ENCODE data around the gene VPS37D. TPM values are rescaled to one million over a fixed set of nuclear protein-coding genes. Genes with fewer than 3 reads are reported as not detected.

Gene VPS37D
- total RNA-seq, 2 donors from 2014 or later = 0.92 to 1.2 TPM

DNA sequence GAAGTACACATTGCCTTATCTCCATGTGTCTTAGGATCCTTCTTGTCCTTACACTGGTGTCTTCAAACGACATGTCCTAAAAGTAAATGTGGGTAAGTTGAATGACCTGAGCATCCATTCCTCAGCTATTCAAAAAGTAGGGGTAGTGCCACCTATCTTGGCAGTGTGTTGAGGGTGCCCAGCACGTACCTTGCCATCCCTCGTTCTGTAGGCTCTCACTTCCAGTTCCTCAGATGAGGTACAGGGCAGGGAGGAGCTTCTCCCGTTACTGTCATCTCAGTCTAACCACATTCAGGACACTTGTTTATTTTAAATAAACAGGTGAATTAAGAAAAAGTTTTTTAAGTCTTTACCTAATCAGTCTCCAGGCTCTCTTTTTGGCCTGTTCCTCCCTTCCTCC, 28.7 kb downstream of the VPS37D start:
- H3K36me3 ChIP-seq = peaks cover 52% of the 10 kb centered on the region

DNA sequence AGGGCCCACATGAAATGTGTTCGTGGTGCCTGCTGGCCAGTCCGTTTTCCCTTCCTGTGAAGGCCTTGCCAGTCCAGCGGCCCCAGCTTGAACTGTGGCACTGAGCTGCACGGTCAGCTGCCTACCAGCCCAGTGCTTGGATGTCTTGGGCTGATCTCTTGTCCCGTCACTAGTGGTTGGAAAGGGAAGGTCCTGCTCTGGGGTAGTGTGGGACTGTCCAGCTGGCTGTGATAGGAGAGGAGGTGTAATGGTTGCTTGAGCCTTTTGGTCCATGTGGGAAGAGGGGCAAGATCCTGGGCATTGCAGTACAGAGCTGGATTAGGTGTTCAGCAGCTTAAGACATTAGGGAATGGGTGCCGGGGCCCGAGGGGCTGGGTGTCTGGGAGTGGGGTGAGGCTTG, 30.8 kb downstream of the VPS37D start:
- no peak for TF ChIP-seq CTCF (IDR thresholded peaks at IDR 0.05)
- Histone ChIP-seq H3K9me3 (no peaks in the 10 kb centered on the region), H3K36me3 (peaks cover 49% of the 10 kb centered on the region), H3K4me3 (no peak overlapping the region), H3K27me3 (replicated peaks; ENCODE audit: insufficient read depth) (no peaks in the 10 kb centered on the region), H3K4me1 (ENCODE audit: control insufficient read depth in 1 of 2, low read depth in 2 of 2) (no peaks in the 10 kb centered on the region), H3K27ac (no peak overlapping the region)
- DNase-seq (ENCODE audit: low spot score) (no peak), ATAC-seq (ENCODE audit: insufficient number of reproducible peaks, low FRiP score, low read depth) (no peak)

More for the DNA sequence above, 28.7 kb downstream of the VPS37D start:
- H3K4me1 ChIP-seq (ENCODE audit: control insufficient read depth in 1 of 2, low read depth in 2 of 2) = no peaks in the 10 kb centered on the region
- H3K27me3 ChIP-seq (replicated peaks; ENCODE audit: insufficient read depth) = no peaks in the 10 kb centered on the region
- no peak for TF ChIP-seq CTCF (IDR thresholded peaks at IDR 0.05)
- no peak overlapping the region for H3K4me3 ChIP-seq
- H3K9me3 ChIP-seq = no peaks in the 10 kb centered on the region
- no peak for DNase-seq (ENCODE audit: low spot score)
- ATAC-seq (ENCODE audit: insufficient number of reproducible peaks, low FRiP score, low read depth) = no peak
- H3K27ac ChIP-seq = no peak overlapping the region

DNA sequence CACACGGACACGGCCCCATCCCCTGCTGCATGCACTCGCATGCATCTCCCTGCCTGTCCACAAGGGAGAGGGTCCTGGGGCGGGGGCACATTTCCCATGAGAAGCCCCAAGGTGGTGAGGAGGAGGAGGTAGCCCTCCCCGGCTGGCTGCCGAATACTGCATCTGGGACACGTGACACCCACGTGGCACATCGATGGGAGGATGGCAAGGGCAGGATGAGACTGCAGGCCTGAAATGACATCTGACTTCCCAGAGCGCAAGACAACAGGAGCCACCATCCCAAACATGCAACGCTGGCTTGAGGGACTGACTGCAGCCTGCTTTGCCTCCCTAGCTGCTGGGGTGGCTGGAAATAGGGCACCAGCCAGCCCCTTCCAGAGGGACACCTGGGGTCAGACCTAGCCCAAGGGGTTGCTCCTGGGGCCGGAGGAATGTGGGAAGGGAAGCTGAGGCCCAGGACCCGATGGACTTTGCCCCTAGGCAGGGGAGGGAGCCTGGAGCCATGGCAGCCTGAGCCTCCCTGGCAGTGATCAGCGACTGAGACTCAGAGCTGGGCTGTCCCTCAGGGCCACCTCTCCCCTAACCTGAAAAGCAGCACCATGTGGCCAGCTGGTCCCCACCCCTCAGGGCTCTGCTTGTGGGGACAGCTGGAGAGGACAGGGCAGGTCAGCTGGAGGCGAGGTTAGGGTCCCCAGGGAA, 31.9 kb downstream of the VPS37D start:
- no peak for ATAC-seq (ENCODE audit: insufficient number of reproducible peaks, low FRiP score, low read depth)
- no peak for TF ChIP-seq CTCF (IDR thresholded peaks at IDR 0.05)
- Histone ChIP-seq H3K4me1 (ENCODE audit: control insufficient read depth in 1 of 2, low read depth in 2 of 2) (peaks cover 0 to 5% of the 10 kb centered on the region in 2 donors), H3K27me3 (replicated peaks; ENCODE audit: insufficient read depth) (no peaks in the 10 kb centered on the region), H3K27ac (no peak overlapping the region), H3K36me3 (peaks cover 40% of the 10 kb centered on the region), H3K9me3 (no peaks in the 10 kb centered on the region), H3K4me3 (no peak overlapping the region)
- DNase-seq (ENCODE audit: low spot score) = no peak

DNA sequence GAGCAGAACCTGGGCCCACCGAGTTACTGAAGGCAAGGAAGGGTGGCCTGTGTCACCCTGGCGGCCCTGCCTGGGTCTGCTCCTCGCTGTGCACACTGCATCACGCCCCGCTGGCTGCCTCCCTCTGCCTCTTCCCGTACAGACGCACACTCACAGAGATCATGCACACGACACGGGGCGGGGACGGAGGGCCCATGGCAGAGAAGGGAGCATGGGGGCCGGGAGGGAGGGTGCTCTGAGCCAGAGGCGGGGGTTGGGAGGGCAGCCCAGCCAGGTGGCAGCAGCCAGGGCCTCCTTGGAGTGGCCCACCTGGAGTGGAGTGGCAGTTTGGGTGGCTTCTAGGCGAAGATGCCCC, 32.4 kb downstream of the VPS37D start:
- no peaks in the 10 kb centered on the region for H3K9me3 ChIP-seq
- no peak overlapping the region for H3K27ac ChIP-seq
- ATAC-seq (ENCODE audit: insufficient number of reproducible peaks, low FRiP score, low read depth) = no peak
- no peaks in the 10 kb centered on the region for H3K27me3 ChIP-seq (replicated peaks; ENCODE audit: insufficient read depth)
- no peak overlapping the region for H3K4me3 ChIP-seq
- no peak for TF ChIP-seq CTCF (IDR thresholded peaks at IDR 0.05)
- DNase-seq (ENCODE audit: low spot score) = no peak
- peaks cover 0 to 11% of the 10 kb centered on the region in 2 donors for H3K4me1 ChIP-seq (ENCODE audit: control insufficient read depth in 1 of 2, low read depth in 2 of 2)
- H3K36me3 ChIP-seq = peaks cover 35% of the 10 kb centered on the region

GRCh38 chr7:73700581-73701134, 33.0 kb downstream of the VPS37D start:
- TF ChIP-seq CTCF (IDR thresholded peaks at IDR 0.05) = no peak
- Histone ChIP-seq H3K4me3 (no peak overlapping the region), H3K4me1 (ENCODE audit: control insufficient read depth in 1 of 2, low read depth in 2 of 2) (peaks cover 0 to 17% of the 10 kb centered on the region in 2 donors), H3K27me3 (replicated peaks; ENCODE audit: insufficient read depth) (no peaks in the 10 kb centered on the region), H3K27ac (no peak overlapping the region), H3K9me3 (no peaks in the 10 kb centered on the region), H3K36me3 (peaks cover 31% of the 10 kb centered on the region)
- DNase-seq (ENCODE audit: low spot score) (no peak), ATAC-seq (ENCODE audit: insufficient number of reproducible peaks, low FRiP score, low read depth) (no peak)

All from thoracic aorta (tissue), 2 donors.